Mesenteric fat pad (tissue), 1 donor: ENCODE results near the gene EVI5L. TPM values are rescaled to one million over a fixed set of nuclear protein-coding genes. Genes with fewer than 3 reads are reported as not detected.
"Not testable (repeated sequence)": the region's sequence is repeated elsewhere in the genome, so short reads cannot be mapped to it uniquely, and the experiment has no call there.

Experiments
- DNase-seq: peaks from one replicate; pipeline ENCODE4 v3.0.0-alpha.2; 2020; ENCODE audit warnings: low spot score
- total RNA-seq: library from RNA; stranded (reverse); fragmentation: NEBNext Ultra II Directional; extraction: Animal tissue kit (Norgen Biotek cat#: 25700); gene quantifications from one replicate; pipeline ENCODE4 v1.2.1, GENCODE V29; 2021
- donor health status: DM: yes; HTN: yes; CAD: no.

The EVI5L gene
- total RNA-seq, 1 donor from 2014 or later, result 15.4 TPM

- no peak for DNase-seq
Measured at GRCh38 chr19:7845390-7846154, 15.6 kb downstream of the EVI5L start.

- no peak for DNase-seq
Measured at GRCh38 chr19:7846155-7846646, 16.2 kb downstream of the EVI5L start.

GRCh38 chr19:7847664-7848063, 17.6 kb downstream of the EVI5L start:
- no peak for DNase-seq

GRCh38 chr19:7848779-7849457, 18.9 kb downstream of the EVI5L start:
- DNase-seq, result no peak

- DNase-seq, result no peak
Measured at GRCh38 chr19:7849631-7849999, 19.6 kb downstream of the EVI5L start.

- DNase-seq, result no peak
Measured at GRCh38 chr19:7850000-7850813, 20.2 kb downstream of the EVI5L start.

GRCh38 chr19:7850945-7851622, 21.1 kb downstream of the EVI5L start:
- DNase-seq, result no peak

GRCh38 chr19:7851623-7852500, 21.8 kb downstream of the EVI5L start:
- no peak for DNase-seq

GRCh38 chr19:7852851-7853769, 23.1 kb downstream of the EVI5L start:
- DNase-seq, result no peak

GRCh38 chr19:7853770-7854128, 23.7 kb downstream of the EVI5L start:
- no peak for DNase-seq

- no peak for DNase-seq
Measured at GRCh38 chr19:7855426-7856108, 25.5 kb downstream of the EVI5L start.

GRCh38 chr19:7856109-7856591, 26.1 kb downstream of the EVI5L start:
- no peak for DNase-seq

- DNase-seq, result no peak
Measured at GRCh38 chr19:7856679-7857663, 27.0 kb downstream of the EVI5L start.

- no peak for DNase-seq
Measured at GRCh38 chr19:7857727-7858108, 27.7 kb downstream of the EVI5L start.

- DNase-seq, result no peak
Measured at GRCh38 chr19:7858109-7858770, 28.2 kb downstream of the EVI5L start.

GRCh38 chr19:7859087-7859486, 29.1 kb downstream of the EVI5L start:
- DNase-seq, result not testable (repeated sequence)
